Neuronal stem cell (in vitro differentiated cells): Measurements from ENCODE around the gene LMF1.

Source experiments
- DNase-seq: peaks from one replicate; pipeline ENCODE4 v3.0.0-alpha.2; 2013; ENCODE audit warnings: low spot score
- H2AFZ ChIP-seq: one replicate; pipeline ENCODE4 v1.6.1; 2013; ENCODE audit warnings: mild to moderate bottlenecking, low read length, inconsistent platforms
- H2AK5ac ChIP-seq: 2 replicates; pipeline ENCODE4 v1.6.1; 2013; ENCODE audit warnings: low read depth, mild to moderate bottlenecking, inconsistent platforms, low read length, moderate library complexity, mixed read lengths
- H2BK120ac ChIP-seq: 2 replicates; pipeline ENCODE4 v1.6.1; 2013; ENCODE audit warnings: low read depth, mild to moderate bottlenecking, inconsistent platforms, low read length, moderate library complexity, mixed read lengths
- H2BK12ac ChIP-seq: one replicate; pipeline ENCODE4 v1.6.1; 2013; ENCODE audit warnings: low read length, inconsistent platforms
- H2BK15ac ChIP-seq: 2 replicates; pipeline ENCODE4 v1.6.1; 2013; ENCODE audit warnings: mild to moderate bottlenecking, low read length, inconsistent platforms, mixed read lengths
- H2BK5ac ChIP-seq: one replicate; pipeline ENCODE4 v1.6.1; 2013; ENCODE audit warnings: inconsistent platforms, mild to moderate bottlenecking, low read length, moderate library complexity
- H3K14ac ChIP-seq: one replicate; pipeline ENCODE4 v1.6.1; 2013; ENCODE audit warnings: low read length, inconsistent platforms
- H3K18ac ChIP-seq: 2 replicates; pipeline ENCODE4 v1.6.1; 2013; ENCODE audit warnings: low read length, inconsistent platforms
- H3K23ac ChIP-seq: 2 replicates; pipeline ENCODE4 v1.6.1; 2013; ENCODE audit warnings: low read depth, mild to moderate bottlenecking, mixed read lengths, low read length, inconsistent platforms; ENCODE audit not compliant: poor library complexity
- H3K27ac ChIP-seq: replicated peaks from 3 replicates; pipeline ENCODE4 v1.5.1; 2013; ENCODE audit warnings: low read length, inconsistent platforms
- H3K27me3 ChIP-seq, 3 experiments: 2 replicates each; pipeline ENCODE4 v1.6.1; 2013; ENCODE audit warnings: low read length in 3 of 3, mild to moderate bottlenecking in 2 of 3, inconsistent platforms in 1 of 3, low read depth in 1 of 3, mixed read lengths in 1 of 3, moderate library complexity in 1 of 3; ENCODE audit not compliant: control insufficient read depth in 3 of 3, insufficient read depth in 3 of 3
- H3K36me3 ChIP-seq, 2 donors: replicated peaks in 1 of 2; 2 replicates each; pipeline ENCODE4 v1.6.1; 2013; ENCODE audit warnings: low read length in 2 of 2; ENCODE audit not compliant: control insufficient read depth in 2 of 2, insufficient read depth in 2 of 2
- H3K4ac ChIP-seq: 2 replicates; pipeline ENCODE4 v1.6.1; 2013; ENCODE audit warnings: inconsistent platforms, mild to moderate bottlenecking, low read length, moderate library complexity
- H3K4me1 ChIP-seq, 2 donors: 1 replicate in 1 of 2; 2 replicates in 1 of 2; pipeline ENCODE4 v1.6.1; 2013; ENCODE audit warnings: low read length in 2 of 2, low read depth in 1 of 2; ENCODE audit not compliant: control insufficient read depth in 2 of 2, insufficient read depth in 1 of 2
- H3K4me2 ChIP-seq: one replicate; pipeline ENCODE4 v1.6.1; 2013; ENCODE audit warnings: mild to moderate bottlenecking, low read length, inconsistent platforms; ENCODE audit not compliant: insufficient read depth, poor library complexity, severe bottlenecking
- H3K4me3 ChIP-seq, 2 donors: 2 replicates each; pipeline ENCODE4 v1.5.1; 2013; ENCODE audit warnings: low read length in 2 of 2, mild to moderate bottlenecking in 2 of 2, inconsistent platforms in 1 of 2, moderate library complexity in 1 of 2
- H3K79me1 ChIP-seq: one replicate; pipeline ENCODE4 v1.6.1; 2013; ENCODE audit warnings: low read depth, mild to moderate bottlenecking, inconsistent platforms, low read length, moderate library complexity
- H3K9ac ChIP-seq: one replicate; pipeline ENCODE4 v1.6.1; 2013; ENCODE audit warnings: mild to moderate bottlenecking, low read depth, low read length, inconsistent platforms; ENCODE audit not compliant: poor library complexity
- H3K9me3 ChIP-seq, 2 donors: replicated peaks in 1 of 2; 2 replicates each; pipeline versions ENCODE3 to v1.6.1; 2013; ENCODE audit warnings: low read length in 2 of 2, mild to moderate bottlenecking in 2 of 2, inconsistent platforms in 1 of 2, low read depth in 1 of 2, mixed read lengths in 1 of 2, moderate library complexity in 1 of 2; ENCODE audit not compliant: control insufficient read depth in 2 of 2, insufficient read depth in 1 of 2
- H4K8ac ChIP-seq: one replicate; pipeline ENCODE4 v1.6.1; 2013; ENCODE audit warnings: low read depth, mild to moderate bottlenecking, inconsistent platforms, low read length, moderate library complexity
- H4K91ac ChIP-seq: one replicate; pipeline ENCODE4 v1.6.1; 2013; ENCODE audit warnings: low read length, low read depth, mild to moderate bottlenecking, inconsistent platforms; ENCODE audit not compliant: poor library complexity
- WGBS, 2 donors: extraction: QIAGEN DNeasy Blood & Tissue Kit; methylation state at CpG; one replicate each; pipeline ENCODE4 v1.1.7; 2013; ENCODE audit warnings: missing lambda C conversion rate in 2 of 2, mixed read lengths in 1 of 2; ENCODE audit not compliant: insufficient read length in 2 of 2, insufficient replicate concordance in 1 of 2; ENCODE audit errors: extremely low coverage in 2 of 2; 5-methylcytosine and 5-hydroxymethylcytosine counted together

LMF1 gene

GRCh38 chr16:911604-912321, 59.0 kb downstream of the LMF1 start:
- H2BK5ac ChIP-seq = no peak overlapping the region
- H4K91ac ChIP-seq = no peak overlapping the region
- peaks cover 2 to 3% of the 10 kb centered on the region in 2 donors for H3K36me3 ChIP-seq
- H2BK12ac ChIP-seq = peak overlapping the region; percentile 22
- H3K4me2 ChIP-seq = no peak overlapping the region
- H3K9ac ChIP-seq = no peak overlapping the region
- no peak for DNase-seq
- H3K18ac ChIP-seq = peak overlapping the region; percentile 83
- H2BK15ac ChIP-seq = no peak overlapping the region
- H3K79me1 ChIP-seq = peaks cover 2% of the 10 kb centered on the region
- H3K9me3 ChIP-seq = peaks cover 0 to 6% of the 10 kb centered on the region in 2 donors
- H3K27ac ChIP-seq = no peak overlapping the region
- WGBS, 2 donors = no CpG with 5 or more reads among the region's 24 CpGs
- no peaks in the 10 kb centered on the region for H3K27me3 ChIP-seq
- H2AFZ ChIP-seq = no peak overlapping the region
- peaks cover 0 to 3% of the 10 kb centered on the region in 2 donors for H3K4me1 ChIP-seq
- H3K14ac ChIP-seq = peak overlapping the region; percentile 71
- H3K23ac ChIP-seq = peak overlapping the region; percentile 89
- H3K4ac ChIP-seq = no peak overlapping the region
- no peak overlapping the region for H2BK120ac ChIP-seq
- H2AK5ac ChIP-seq = peak overlapping the region; percentile 70
- H4K8ac ChIP-seq = no peak overlapping the region
- no peak overlapping the region for H3K4me3 ChIP-seq

GRCh38 chr16:911101-911500, 59.7 kb downstream of the LMF1 start:
- Histone ChIP-seq H2BK120ac (no peak overlapping the region), H2BK5ac (no peak overlapping the region), H3K4ac (no peak overlapping the region), H3K27ac (no peak overlapping the region), H3K4me3 (no peak overlapping the region), H3K9me3 (peaks cover 0 to 6% of the 10 kb centered on the region in 2 donors), H4K8ac (no peak overlapping the region), H3K4me1 (peaks cover 0 to 3% of the 10 kb centered on the region in 2 donors), H2BK15ac (no peak overlapping the region), H3K18ac (no peak overlapping the region), H3K9ac (no peak overlapping the region), H3K36me3 (peaks cover 2 to 3% of the 10 kb centered on the region in 2 donors), H2BK12ac (no peak overlapping the region), H3K4me2 (no peak overlapping the region), H2AFZ (no peak overlapping the region), H3K79me1 (peaks cover 2% of the 10 kb centered on the region), H3K23ac (no peak overlapping the region), H3K14ac (no peak overlapping the region), H3K27me3 (no peaks in the 10 kb centered on the region), H4K91ac (no peak overlapping the region), H2AK5ac (no peak overlapping the region)
- no CpG with 5 or more reads among the region's 15 CpGs for whole genome bisulfite sequencing, 2 donors
- no peak for DNase-seq

DNA sequence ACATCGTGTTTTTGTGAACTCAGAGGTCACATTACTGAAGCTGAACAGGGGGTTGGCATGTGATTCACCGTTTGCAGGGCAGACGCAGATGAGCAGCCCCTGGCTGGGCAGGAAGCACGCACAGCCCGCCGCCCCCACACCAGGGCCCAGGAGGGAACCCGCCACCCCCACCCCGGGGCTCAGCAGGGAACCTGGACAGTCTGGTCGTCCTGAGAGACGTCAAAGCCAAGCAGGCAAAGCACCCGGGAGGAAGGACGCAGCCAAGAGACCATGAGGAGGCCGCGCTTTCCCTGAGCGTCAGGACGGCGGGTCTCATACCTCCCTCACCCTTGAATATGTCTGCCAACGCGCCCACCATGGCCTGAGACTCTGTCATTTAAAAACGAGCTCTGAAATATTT, 60.6 kb downstream of the LMF1 start:
- Histone ChIP-seq H3K4me1 (peaks cover 0 to 3% of the 10 kb centered on the region in 2 donors), H2BK5ac (no peak overlapping the region), H3K18ac (no peak overlapping the region), H3K9me3 (peaks cover 0 to 6% of the 10 kb centered on the region in 2 donors), H3K4me3 (no peak overlapping the region), H3K9ac (no peak overlapping the region), H3K36me3 (peaks cover 2 to 3% of the 10 kb centered on the region in 2 donors), H2AFZ (no peak overlapping the region), H2BK120ac (no peak overlapping the region), H2AK5ac (no peak overlapping the region), H4K91ac (no peak overlapping the region), H2BK15ac (no peak overlapping the region), H4K8ac (no peak overlapping the region), H3K14ac (no peak overlapping the region), H2BK12ac (no peak overlapping the region), H3K27me3 (no peaks in the 10 kb centered on the region), H3K27ac (no peak overlapping the region), H3K79me1 (peaks cover 2% of the 10 kb centered on the region), H3K4me2 (no peak overlapping the region), H3K4ac (no peak overlapping the region), H3K23ac (no peak overlapping the region)
- WGBS, 2 donors = no CpG with 5 or more reads among the region's 20 CpGs
- no peak for DNase-seq

- Histone ChIP-seq H2AFZ (no peak overlapping the region), H3K4me2 (no peak overlapping the region), H3K4me3 (no peak overlapping the region), H3K9ac (peak overlapping the region; percentile 47), H4K91ac (no peak overlapping the region), H3K27me3 (no peaks in the 10 kb centered on the region), H3K79me1 (peaks cover 2% of the 10 kb centered on the region), H3K23ac (peak overlapping the region; percentile 66), H2BK15ac (no peak overlapping the region), H2AK5ac (no peak overlapping the region), H3K4me1 (peaks cover 0 to 3% of the 10 kb centered on the region in 2 donors), H4K8ac (no peak overlapping the region), H3K27ac (no peak overlapping the region), H3K9me3 (peaks cover 0 to 6% of the 10 kb centered on the region in 2 donors), H2BK12ac (no peak overlapping the region), H3K4ac (no peak overlapping the region), H2BK120ac (no peak overlapping the region), H3K14ac (peak overlapping the region; percentile 61), H2BK5ac (no peak overlapping the region), H3K36me3 (peaks cover 2 to 3% of the 10 kb centered on the region in 2 donors), H3K18ac (no peak overlapping the region)
- WGBS, 2 donors = no CpG with 5 or more reads among the region's 45 CpGs
- DNase-seq = no peak
Observed at GRCh38 chr16:909281-910000, 61.3 kb downstream of the LMF1 start.
